Subcutaneous adipose tissue (tissue), 4 donors: Measurements from ENCODE around the gene TMEM208. TPM values are rescaled to one million over a fixed set of nuclear protein-coding genes. Genes with fewer than 3 reads are reported as not detected.

Experiments
- total RNA-seq, 4 donors: library from RNA; depleted of rRNA; stranded (reverse); fragments of >200 nt; gene quantifications; one replicate each; pipeline ENCODE4 v1.1.0, GENCODE V29; 2016
- TF ChIP-seq, protein P1 (sequence below): fragments of 450-650 bp; IDR thresholded peaks from one replicate; pipeline ENCODE4 v1.5.1; 2016; ENCODE audit warnings: low read depth, mild to moderate bottlenecking, control low read depth, antibody characterized with exemption, moderate library complexity

The TMEM208 gene
- total RNA-seq, 4 donors from 2014 or later = 21.9 to 36.1 (median 33.3) TPM

DNA sequence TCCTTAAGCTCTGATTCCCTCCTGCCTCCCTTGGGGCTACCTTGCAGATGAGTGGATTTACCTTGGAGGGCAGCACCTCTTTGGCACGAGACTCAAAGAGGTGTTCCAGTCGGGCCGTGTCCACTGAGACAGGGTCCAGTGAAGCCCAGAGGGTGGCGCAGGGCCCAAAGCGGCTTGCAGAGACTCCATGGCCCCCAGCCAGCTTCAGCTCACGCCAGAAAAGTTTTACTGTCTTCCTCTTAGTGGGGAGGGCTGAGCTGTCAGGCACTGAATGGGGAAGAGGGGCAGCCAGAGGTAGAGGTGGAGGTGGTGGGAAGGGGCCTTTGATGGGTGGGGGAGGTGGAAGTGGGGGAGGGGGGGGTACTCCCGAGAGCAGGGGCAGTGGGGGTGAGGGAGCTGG is 6.7 kb downstream of the TMEM208 start:
- TF ChIP-seq, protein P1, sequence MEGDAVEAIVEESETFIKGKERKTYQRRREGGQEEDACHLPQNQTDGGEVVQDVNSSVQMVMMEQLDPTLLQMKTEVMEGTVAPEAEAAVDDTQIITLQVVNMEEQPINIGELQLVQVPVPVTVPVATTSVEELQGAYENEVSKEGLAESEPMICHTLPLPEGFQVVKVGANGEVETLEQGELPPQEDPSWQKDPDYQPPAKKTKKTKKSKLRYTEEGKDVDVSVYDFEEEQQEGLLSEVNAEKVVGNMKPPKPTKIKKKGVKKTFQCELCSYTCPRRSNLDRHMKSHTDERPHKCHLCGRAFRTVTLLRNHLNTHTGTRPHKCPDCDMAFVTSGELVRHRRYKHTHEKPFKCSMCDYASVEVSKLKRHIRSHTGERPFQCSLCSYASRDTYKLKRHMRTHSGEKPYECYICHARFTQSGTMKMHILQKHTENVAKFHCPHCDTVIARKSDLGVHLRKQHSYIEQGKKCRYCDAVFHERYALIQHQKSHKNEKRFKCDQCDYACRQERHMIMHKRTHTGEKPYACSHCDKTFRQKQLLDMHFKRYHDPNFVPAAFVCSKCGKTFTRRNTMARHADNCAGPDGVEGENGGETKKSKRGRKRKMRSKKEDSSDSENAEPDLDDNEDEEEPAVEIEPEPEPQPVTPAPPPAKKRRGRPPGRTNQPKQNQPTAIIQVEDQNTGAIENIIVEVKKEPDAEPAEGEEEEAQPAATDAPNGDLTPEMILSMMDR = no peak

DNA sequence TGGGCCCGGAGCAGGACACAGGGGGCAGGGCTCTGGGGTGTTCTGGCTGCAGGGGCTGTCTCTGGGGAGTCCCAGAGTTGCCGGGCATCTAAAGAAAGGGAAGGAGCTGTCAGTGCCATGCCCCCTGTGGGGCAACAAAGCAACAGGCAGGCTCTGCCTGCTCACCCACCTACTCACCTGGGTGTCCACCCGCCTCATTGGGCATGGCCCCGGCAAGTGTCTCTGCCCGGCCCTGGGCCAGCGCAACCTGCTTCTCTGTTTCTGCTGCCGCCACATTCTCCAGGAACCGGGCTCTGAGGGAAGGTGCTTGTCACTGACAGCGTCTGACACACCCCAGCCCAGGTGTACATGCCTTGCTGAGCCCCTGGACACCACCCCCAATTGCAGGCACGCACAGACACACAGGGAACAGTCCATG is 7.3 kb downstream of the TMEM208 start:
- TF ChIP-seq, protein P1 = no peak

DNA sequence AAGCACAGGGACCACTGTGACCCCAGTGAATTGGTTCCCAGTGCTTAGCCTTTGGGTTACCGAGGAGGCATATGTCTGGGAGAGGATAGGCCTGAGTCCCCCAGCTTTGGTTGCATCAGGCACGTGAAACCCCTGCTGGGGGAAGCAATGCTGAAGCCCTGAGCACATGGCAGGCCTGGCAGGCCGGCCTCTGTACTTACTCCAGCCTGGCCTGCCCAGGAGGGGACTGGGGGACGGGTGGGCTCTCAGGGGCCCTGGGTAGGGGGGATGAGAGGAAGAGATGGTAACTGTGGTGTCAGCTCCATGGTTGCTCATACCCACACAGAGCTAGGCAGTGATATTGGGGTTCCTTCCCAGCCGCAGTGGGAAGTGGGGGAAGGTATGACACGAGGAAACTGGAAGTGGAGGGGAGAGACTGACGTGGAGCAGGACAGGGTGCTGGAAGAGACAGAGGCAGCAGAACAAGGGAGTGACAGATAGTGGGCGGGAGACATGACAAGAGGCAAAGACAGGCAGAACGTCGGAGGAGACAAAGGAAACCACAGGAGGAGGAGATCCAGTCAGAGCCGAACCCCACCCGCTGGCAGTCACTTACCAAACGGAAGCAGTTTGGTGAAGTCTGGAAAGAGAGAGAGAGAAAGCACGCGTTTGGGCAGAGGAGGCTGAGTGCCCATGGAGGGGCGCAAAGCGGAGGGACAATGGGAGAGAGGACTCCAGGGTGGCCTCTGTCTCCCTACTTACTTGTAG is 9.1 kb downstream of the TMEM208 start:
- TF ChIP-seq, protein P1 = no peak

DNA sequence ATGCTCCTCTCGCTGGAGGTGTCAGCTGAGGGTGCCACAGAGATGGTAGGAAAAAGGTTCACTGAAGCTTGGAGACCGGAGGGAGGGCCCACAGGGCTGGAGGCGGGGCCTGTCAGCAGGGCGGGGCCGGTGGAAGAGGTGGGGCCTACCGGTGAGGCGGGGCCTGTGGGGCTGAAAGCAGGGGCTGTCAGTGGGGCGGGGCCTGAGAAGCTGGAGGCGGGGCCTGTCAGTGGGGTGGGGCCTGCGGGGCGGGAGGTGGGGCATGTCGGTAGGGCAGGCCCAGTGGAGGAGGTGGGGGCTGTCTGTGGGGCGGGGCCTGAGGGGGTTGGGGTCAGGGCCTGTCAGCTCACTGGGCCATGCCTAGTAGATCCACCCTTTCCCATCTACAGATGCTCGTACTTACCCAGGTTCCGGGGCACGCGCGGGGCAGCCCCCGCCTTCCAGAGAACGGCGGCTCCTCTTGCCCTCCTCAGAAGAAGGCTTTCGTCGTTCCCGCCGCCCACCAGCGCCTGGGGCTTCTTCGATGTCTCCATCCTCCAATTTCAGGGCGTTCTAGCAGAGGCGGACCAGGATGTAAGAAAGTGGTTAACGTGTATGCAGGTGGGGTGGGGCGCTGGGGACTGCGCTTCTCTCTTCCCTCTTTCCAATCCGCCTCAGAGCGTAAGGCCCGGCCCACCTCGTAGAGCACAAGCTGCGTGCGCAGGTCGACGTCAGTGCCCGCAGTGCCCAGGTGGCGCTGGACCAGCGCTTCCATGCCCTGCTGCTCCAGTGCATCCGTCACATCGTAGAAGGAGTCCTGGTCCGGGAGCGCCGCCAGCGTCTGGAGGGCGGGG is 9.8 kb downstream of the TMEM208 start:
- TF ChIP-seq, protein P1 = no peak

DNA sequence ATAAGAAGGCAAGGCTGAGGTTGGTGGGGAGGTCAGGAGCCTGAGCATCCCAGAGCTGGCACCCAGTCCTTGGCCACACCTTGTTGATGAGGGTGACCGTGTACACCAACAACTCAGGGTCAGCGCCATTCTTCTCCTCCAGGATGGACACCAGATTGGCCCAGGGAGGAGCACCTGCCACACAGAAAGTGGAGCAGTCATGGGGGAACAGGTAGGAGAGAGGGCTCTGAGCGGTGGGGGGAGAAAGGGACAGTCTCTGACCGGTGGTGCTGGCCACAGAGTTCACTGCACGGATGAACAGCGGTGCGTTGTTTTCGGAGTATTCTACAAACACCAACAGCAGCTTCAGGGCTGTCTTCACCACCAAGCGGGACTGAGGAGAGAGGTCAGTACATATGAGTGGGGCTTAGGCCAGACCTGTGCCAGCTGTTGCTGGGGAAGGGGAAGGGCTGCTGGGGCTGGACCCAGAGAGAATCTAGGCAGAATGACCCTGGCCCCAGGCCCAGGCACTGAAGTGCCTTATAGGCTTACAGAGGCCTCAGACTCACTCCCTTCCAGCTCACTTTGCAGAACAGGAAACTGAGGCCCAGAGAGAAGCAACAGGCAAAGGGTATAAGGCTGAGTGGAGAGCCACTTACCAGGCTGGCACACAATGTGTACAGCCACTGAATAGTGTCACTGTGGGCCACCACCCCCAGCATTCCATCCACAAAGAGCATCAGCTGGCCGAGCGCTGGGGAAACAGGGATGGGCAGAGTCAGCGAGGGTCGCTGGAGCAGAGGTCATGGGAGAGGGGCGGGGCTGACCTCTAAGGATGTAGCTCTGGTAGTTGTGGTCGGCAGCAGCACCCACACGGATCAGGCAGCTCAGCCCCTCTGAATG is 10.7 kb downstream of the TMEM208 start:
- TF ChIP-seq, protein P1 = no peak

DNA sequence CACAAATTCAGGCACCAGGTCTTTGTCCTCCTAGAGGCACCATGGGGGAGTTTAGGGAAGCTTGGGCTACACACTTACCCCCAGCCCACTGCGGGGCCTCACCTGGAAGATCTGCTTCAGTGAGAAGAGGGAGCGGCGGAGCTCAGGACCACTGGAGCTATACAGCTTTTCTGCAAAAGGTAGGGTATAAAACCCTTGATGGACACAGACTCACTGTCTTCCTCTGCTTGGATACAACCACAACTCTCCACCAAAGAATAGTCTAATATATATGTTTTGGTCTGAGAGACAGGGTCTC is 11.3 kb downstream of the TMEM208 start:
- TF ChIP-seq, protein P1 = no peak
